ENCODE measurements around the gene STXBP6. TPM values are rescaled to one million over a fixed set of nuclear protein-coding genes. Genes with fewer than 3 reads are reported as not detected.

Gene STXBP6
- total RNA-seq, 1 donor from 2014 or later, result 0.51 TPM

DNA sequence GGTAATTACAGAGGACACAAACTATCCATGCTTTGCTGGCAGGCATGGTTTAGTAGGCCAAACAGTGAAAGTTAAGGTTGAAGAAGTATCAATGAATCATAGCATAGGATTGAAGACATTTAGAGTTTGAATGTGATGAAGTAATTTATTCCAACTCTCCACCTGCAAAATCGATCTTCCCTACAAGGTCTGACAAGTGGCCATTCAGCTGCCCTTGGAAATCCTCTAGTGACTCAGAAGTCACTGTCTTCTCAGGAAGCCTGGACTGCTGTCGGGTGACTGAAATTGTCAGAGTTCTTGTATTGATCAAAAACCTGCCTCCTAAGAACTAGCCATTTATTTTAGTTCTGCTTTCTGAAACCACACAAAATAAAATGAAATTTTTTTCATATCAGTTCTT is 17.7 kb upstream of the STXBP6 start:
- H3K27ac Mint-ChIP-seq (ENCODE audit: unreplicated experiment), result no peak overlapping the region
- H3K27me3 Mint-ChIP-seq (ENCODE audit: unreplicated experiment), result no peaks in the 10 kb centered on the region
- no peaks in the 10 kb centered on the region for H3K9me3 Mint-ChIP-seq (ENCODE audit: unreplicated experiment)
- no peaks in the 10 kb centered on the region for H3K4me1 Mint-ChIP-seq (ENCODE audit: unreplicated experiment)
- H3K4me3 Mint-ChIP-seq (ENCODE audit: unreplicated experiment), result no peak overlapping the region
- no peak for DNase-seq (ENCODE audit: low spot score)
- H3K36me3 Mint-ChIP-seq (ENCODE audit: low read depth, unreplicated experiment), result no peaks in the 10 kb centered on the region
- TF ChIP-seq, protein P1, sequence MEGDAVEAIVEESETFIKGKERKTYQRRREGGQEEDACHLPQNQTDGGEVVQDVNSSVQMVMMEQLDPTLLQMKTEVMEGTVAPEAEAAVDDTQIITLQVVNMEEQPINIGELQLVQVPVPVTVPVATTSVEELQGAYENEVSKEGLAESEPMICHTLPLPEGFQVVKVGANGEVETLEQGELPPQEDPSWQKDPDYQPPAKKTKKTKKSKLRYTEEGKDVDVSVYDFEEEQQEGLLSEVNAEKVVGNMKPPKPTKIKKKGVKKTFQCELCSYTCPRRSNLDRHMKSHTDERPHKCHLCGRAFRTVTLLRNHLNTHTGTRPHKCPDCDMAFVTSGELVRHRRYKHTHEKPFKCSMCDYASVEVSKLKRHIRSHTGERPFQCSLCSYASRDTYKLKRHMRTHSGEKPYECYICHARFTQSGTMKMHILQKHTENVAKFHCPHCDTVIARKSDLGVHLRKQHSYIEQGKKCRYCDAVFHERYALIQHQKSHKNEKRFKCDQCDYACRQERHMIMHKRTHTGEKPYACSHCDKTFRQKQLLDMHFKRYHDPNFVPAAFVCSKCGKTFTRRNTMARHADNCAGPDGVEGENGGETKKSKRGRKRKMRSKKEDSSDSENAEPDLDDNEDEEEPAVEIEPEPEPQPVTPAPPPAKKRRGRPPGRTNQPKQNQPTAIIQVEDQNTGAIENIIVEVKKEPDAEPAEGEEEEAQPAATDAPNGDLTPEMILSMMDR (IDR thresholded peaks at IDR 0.05; ENCODE audit: unreplicated experiment), result no peak

DNA sequence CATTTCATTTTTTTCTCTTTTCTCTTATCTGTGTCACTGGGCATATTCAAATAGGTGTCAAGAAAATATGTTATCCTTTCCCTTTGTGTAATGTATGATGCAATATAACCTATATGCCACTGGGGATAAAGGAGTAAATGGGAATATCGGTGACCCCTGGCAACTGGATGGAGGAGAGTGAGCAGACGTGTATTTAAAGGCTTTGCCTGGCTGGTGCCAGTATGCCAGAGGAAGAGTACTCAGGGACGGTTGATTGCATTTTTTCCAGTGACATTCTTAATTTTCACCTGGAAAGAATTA is 12.0 kb upstream of the STXBP6 start:
- Mint-ChIP-seq H3K36me3 (ENCODE audit: low read depth, unreplicated experiment) (no peaks in the 10 kb centered on the region), H3K4me1 (ENCODE audit: unreplicated experiment) (no peaks in the 10 kb centered on the region), H3K27me3 (ENCODE audit: unreplicated experiment) (no peaks in the 10 kb centered on the region)

DNA sequence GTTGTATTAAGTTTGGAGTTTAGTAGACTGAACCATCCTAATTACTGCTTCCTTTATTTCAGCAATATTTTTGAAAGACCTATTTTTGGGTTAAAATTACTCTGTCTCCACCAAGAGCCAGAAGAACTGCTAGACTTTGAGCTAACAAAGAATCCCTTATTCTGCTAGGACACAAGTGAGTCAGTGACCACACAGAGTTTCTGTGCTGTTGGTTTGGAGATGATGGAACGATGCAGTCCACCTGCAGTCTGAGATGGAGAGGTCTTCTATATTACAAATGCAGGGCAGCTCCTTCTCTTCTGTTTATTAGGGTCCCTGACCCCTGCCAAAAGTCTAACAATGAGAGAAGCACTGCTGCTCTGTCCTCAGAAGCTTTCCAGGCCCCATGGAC is 6.7 kb upstream of the STXBP6 start:
- TF ChIP-seq, protein P1 (IDR thresholded peaks at IDR 0.05; ENCODE audit: unreplicated experiment), result no peak
- DNase-seq (ENCODE audit: low spot score), result no peak
- Mint-ChIP-seq H3K4me3 (ENCODE audit: unreplicated experiment) (no peak overlapping the region), H3K9me3 (ENCODE audit: unreplicated experiment) (no peaks in the 10 kb centered on the region), H3K27me3 (ENCODE audit: unreplicated experiment) (no peaks in the 10 kb centered on the region), H3K4me1 (ENCODE audit: unreplicated experiment) (peaks cover 4% of the 10 kb centered on the region), H3K36me3 (ENCODE audit: low read depth, unreplicated experiment) (no peaks in the 10 kb centered on the region), H3K27ac (ENCODE audit: unreplicated experiment) (no peak overlapping the region)

More for the DNA sequence above, 12.0 kb upstream of the STXBP6 start:
- Mint-ChIP-seq H3K27ac (ENCODE audit: unreplicated experiment) (no peak overlapping the region), H3K9me3 (ENCODE audit: unreplicated experiment) (no peaks in the 10 kb centered on the region), H3K4me3 (ENCODE audit: unreplicated experiment) (no peak overlapping the region)
- TF ChIP-seq, protein P1 (IDR thresholded peaks at IDR 0.05; ENCODE audit: unreplicated experiment), result no peak
- DNase-seq (ENCODE audit: low spot score), result no peak

DNA sequence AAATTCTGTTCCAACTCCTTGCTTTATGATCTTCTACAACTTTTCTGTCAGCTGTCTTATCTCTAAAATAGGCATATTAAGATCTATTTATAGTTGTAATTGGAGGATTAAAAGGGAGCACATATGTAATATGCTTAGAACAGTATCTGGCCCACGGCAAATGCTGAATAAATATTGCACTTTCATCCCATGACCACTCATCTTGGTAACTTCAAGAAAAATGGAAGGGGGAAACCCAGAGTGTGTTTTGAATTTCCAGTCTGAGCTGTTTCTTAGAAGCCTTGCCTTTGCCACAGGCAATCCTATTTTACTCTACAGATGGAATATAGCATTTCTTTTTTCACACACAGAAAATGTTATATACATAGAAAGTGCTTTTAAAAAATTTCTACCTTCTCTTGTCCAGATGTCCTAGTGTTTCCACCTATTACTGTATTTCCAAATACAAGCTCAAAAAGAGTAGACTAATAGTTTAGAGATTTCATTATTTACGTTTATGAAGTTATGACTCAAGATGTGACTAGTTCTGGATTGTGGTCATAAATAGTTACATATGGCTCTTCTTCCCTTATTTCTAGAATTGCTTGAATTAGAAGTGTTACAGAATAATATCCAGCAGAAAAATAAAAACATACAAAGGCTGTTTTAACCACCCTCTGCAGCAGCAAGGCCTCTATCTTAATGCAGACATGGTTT is 6.2 kb upstream of the STXBP6 start:
- no peak overlapping the region for H3K27ac Mint-ChIP-seq (ENCODE audit: unreplicated experiment)
- no peak overlapping the region for H3K4me3 Mint-ChIP-seq (ENCODE audit: unreplicated experiment)
- H3K4me1 Mint-ChIP-seq (ENCODE audit: unreplicated experiment), result peaks cover 4% of the 10 kb centered on the region
- no peaks in the 10 kb centered on the region for H3K27me3 Mint-ChIP-seq (ENCODE audit: unreplicated experiment)
- no peak for DNase-seq (ENCODE audit: low spot score)
- H3K36me3 Mint-ChIP-seq (ENCODE audit: low read depth, unreplicated experiment), result no peaks in the 10 kb centered on the region
- TF ChIP-seq, protein P1 (IDR thresholded peaks at IDR 0.05; ENCODE audit: unreplicated experiment), result no peak
- no peaks in the 10 kb centered on the region for H3K9me3 Mint-ChIP-seq (ENCODE audit: unreplicated experiment)

DNA sequence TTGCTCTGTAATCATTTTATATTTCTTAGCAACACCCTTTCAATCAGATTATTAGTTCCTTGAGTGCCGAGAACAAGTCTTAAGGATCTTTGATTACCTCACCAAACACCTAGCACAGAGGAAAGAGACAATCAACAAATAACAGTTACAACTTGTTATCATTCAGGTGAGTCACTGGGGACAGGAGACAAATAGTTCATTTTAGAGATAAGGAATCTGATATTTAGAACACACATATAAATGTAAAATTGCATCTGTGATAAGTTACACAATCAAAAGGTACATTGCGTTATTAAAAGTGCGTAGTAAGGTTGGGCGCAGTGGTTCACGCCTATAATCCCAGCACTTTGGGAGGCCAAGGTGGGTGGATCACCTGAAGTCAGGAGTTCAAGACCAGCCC is 5.1 kb upstream of the STXBP6 start:
- Mint-ChIP-seq H3K27ac (ENCODE audit: unreplicated experiment) (no peak overlapping the region), H3K9me3 (ENCODE audit: unreplicated experiment) (no peaks in the 10 kb centered on the region), H3K4me3 (ENCODE audit: unreplicated experiment) (no peak overlapping the region), H3K36me3 (ENCODE audit: low read depth, unreplicated experiment) (no peaks in the 10 kb centered on the region), H3K4me1 (ENCODE audit: unreplicated experiment) (peaks cover 10% of the 10 kb centered on the region), H3K27me3 (ENCODE audit: unreplicated experiment) (peaks cover 5% of the 10 kb centered on the region)
- DNase-seq (ENCODE audit: low spot score), result no peak
- TF ChIP-seq, protein P1 (IDR thresholded peaks at IDR 0.05; ENCODE audit: unreplicated experiment), result no peak

Measured in endothelial cell (in vitro differentiated cells).